Measurements from ENCODE around the gene DYNLRB2.

DNA sequence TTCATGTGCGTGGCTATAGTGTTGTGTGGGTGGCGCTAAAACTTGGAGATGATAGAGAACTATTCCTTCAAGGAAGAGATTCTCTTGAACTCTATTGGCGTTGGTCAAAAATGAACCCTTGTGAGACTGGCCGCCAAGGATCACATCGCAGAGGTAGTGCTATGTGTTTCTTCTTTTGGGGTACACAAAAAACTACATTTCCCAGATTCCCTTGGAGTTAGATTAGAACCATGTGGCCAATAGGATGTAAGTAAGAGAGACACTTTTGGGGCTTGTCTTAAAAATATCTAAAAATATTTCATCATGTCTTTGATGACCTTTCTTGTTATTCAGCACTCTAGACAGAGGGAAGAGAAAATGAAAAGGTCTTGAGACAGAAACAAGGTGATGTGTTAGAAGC is 25.4 kb upstream of the DYNLRB2 start:
- TF ChIP-seq, protein P1, sequence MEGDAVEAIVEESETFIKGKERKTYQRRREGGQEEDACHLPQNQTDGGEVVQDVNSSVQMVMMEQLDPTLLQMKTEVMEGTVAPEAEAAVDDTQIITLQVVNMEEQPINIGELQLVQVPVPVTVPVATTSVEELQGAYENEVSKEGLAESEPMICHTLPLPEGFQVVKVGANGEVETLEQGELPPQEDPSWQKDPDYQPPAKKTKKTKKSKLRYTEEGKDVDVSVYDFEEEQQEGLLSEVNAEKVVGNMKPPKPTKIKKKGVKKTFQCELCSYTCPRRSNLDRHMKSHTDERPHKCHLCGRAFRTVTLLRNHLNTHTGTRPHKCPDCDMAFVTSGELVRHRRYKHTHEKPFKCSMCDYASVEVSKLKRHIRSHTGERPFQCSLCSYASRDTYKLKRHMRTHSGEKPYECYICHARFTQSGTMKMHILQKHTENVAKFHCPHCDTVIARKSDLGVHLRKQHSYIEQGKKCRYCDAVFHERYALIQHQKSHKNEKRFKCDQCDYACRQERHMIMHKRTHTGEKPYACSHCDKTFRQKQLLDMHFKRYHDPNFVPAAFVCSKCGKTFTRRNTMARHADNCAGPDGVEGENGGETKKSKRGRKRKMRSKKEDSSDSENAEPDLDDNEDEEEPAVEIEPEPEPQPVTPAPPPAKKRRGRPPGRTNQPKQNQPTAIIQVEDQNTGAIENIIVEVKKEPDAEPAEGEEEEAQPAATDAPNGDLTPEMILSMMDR (CRISPR knock-in tag; IDR thresholded peaks at IDR 0.05): no peak
- TF ChIP-seq, protein P2, sequence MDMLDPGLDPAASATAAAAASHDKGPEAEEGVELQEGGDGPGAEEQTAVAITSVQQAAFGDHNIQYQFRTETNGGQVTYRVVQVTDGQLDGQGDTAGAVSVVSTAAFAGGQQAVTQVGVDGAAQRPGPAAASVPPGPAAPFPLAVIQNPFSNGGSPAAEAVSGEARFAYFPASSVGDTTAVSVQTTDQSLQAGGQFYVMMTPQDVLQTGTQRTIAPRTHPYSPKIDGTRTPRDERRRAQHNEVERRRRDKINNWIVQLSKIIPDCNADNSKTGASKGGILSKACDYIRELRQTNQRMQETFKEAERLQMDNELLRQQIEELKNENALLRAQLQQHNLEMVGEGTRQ (IDR thresholded peaks at IDR 0.05; ENCODE audit: low read depth, low read length): no peak
- TF ChIP-seq, protein P2 (CRISPR knock-in tag; IDR thresholded peaks at IDR 0.05; ENCODE audit: borderline replicate concordance): no peak
- TF ChIP-seq ZNF124 (CRISPR knock-in tag; IDR thresholded peaks at IDR 0.05) (no peak), PRMT3 (CRISPR knock-in tag; IDR thresholded peaks at IDR 0.05; ENCODE audit: borderline replicate concordance, low read depth) (no peak), ZFP41 (CRISPR knock-in tag; IDR thresholded peaks at IDR 0.05; ENCODE audit: borderline replicate concordance) (no peak), ZZZ3 (CRISPR knock-in tag; IDR thresholded peaks at IDR 0.05; ENCODE audit: borderline replicate concordance) (no peak)

Measured in HepG2 (cell line).